GM12891 (cell line): ENCODE data around the gene SCG5.

ENCODE experiments used
- PAX5 ChIP-seq: IDR thresholded peaks from 2 replicates; pipeline ENCODE4 v1.6.1; 2011; ENCODE audit warnings: low read length, moderate library complexity, mild to moderate bottlenecking; ENCODE audit not compliant: insufficient read depth, severe bottlenecking
- POLR2A ChIP-seq: IDR thresholded peaks from 2 replicates; pipeline ENCODE4 v1.6.1; 2011; ENCODE audit warnings: low read depth, low read length, control low read depth
- POLR2AphosphoS5 ChIP-seq: IDR thresholded peaks from 2 replicates; pipeline ENCODE4 v1.6.1; 2011; ENCODE audit warnings: low read depth, low read length, control low read depth
- POU2F2 ChIP-seq: IDR thresholded peaks from 2 replicates; pipeline ENCODE4 v1.6.1; 2011; ENCODE audit warnings: low read depth, mild to moderate bottlenecking, control low read depth, low read length, moderate library complexity
- SPI1 ChIP-seq: IDR thresholded peaks from 2 replicates; pipeline ENCODE4 v1.6.1; 2011; ENCODE audit warnings: low read depth, low read length, control low read depth
- TAF1 ChIP-seq: IDR thresholded peaks from 2 replicates; pipeline ENCODE4 v1.6.1; 2011; ENCODE audit warnings: low read depth, low read length, control low read depth

GRCh38 chr15:32730677-32731654 lies 89.5 kb downstream of the SCG5 start:
- TF ChIP-seq POLR2A: no peak
- no peak for TF ChIP-seq POLR2AphosphoS5
- no peak for TF ChIP-seq SPI1
- no peak for TF ChIP-seq TAF1
- no peak for TF ChIP-seq POU2F2
- TF ChIP-seq PAX5: no peak
